GM12865 (cell line): ENCODE data around the gene FRMPD4.
A peak's percentile ranks its signal among the peaks of the same experiment; 100 is the strongest.

Experiments
- DNase-seq: peaks from one replicate; pipeline ENCODE4 v3.0.0; 2010; ENCODE audit warnings: low read depth
- H3K4me3 ChIP-seq: 2 replicates; pipeline ENCODE4 v1.5.1; 2011; ENCODE audit warnings: mild to moderate bottlenecking, low read depth, low read length, control low read depth
- CTCF ChIP-seq: IDR thresholded peaks from 2 replicates; pipeline ENCODE4 v1.5.1; 2011; ENCODE audit warnings: low read length, control low read depth, low read depth, inconsistent platforms; ENCODE audit not compliant: insufficient read depth; ENCODE audit errors: missing control alignments

FRMPD4 gene

GRCh38 chrX:12383196-12383595, 244.9 kb downstream of the FRMPD4 start:
- peak; percentile 22 for TF ChIP-seq CTCF
- DNase-seq, result no peak
- H3K4me3 ChIP-seq, result no peak overlapping the region

GRCh38 chrX:12390301-12390700, 252.0 kb downstream of the FRMPD4 start:
- no peak for TF ChIP-seq CTCF
- no peak for DNase-seq
- no peak overlapping the region for H3K4me3 ChIP-seq

- TF ChIP-seq CTCF, result no peak
- no peak for DNase-seq
- H3K4me3 ChIP-seq, result no peak overlapping the region
These were observed 258.3 kb downstream of the FRMPD4 start for GRCh38 chrX:12396584-12396983.

GRCh38 chrX:12400218-12400617, 261.9 kb downstream of the FRMPD4 start:
- H3K4me3 ChIP-seq, result no peak overlapping the region
- DNase-seq, result no peak
- no peak for TF ChIP-seq CTCF

GRCh38 chrX:12401252-12401651, 263.0 kb downstream of the FRMPD4 start:
- no peak for TF ChIP-seq CTCF
- H3K4me3 ChIP-seq, result no peak overlapping the region
- DNase-seq, result no peak

GRCh38 chrX:12403474-12404082, 265.3 kb downstream of the FRMPD4 start:
- no peak for DNase-seq
- TF ChIP-seq CTCF, result no peak
- H3K4me3 ChIP-seq, result no peak overlapping the region

- H3K4me3 ChIP-seq, result no peak overlapping the region
- DNase-seq, result no peak
- no peak for TF ChIP-seq CTCF
These were observed 267.0 kb downstream of the FRMPD4 start for GRCh38 chrX:12405306-12405705.
